Duodenal mucosa (tissue), 2 donors: Measurements from ENCODE around the gene SLC6A1.
"Not testable (repeated sequence)": the region's sequence is repeated elsewhere in the genome, so short reads cannot be mapped to it uniquely, and the experiment has no call there.

Experiments
- H3K27ac ChIP-seq: one replicate; pipeline ENCODE4 v1.7.0; 2013; ENCODE audit warnings: low read depth, low read length
- H3K27me3 ChIP-seq, 2 donors: one replicate each; pipeline ENCODE4 v1.7.0; 2013; ENCODE audit warnings: low read length in 2 of 2, control low read depth in 1 of 2; ENCODE audit not compliant: insufficient read depth in 2 of 2, control insufficient read depth in 1 of 2
- H3K36me3 ChIP-seq, 2 donors: one replicate each; pipeline ENCODE4 v1.7.0; 2013; ENCODE audit warnings: low read length in 2 of 2, control low read depth in 1 of 2; ENCODE audit not compliant: insufficient read depth in 2 of 2, control insufficient read depth in 1 of 2
- H3K4me1 ChIP-seq, 2 donors: one replicate each; pipeline ENCODE4 v1.7.0; 2013; ENCODE audit warnings: low read length in 2 of 2, control low read depth in 1 of 2; ENCODE audit not compliant: insufficient read depth in 2 of 2, control insufficient read depth in 1 of 2
- H3K4me3 ChIP-seq, 2 donors: one replicate each; pipeline ENCODE4 v1.7.0; 2013; ENCODE audit warnings: low read length in 2 of 2, low read depth in 1 of 2
- H3K9ac ChIP-seq, 2 donors: one replicate each; pipeline ENCODE4 v1.7.0; 2013; ENCODE audit warnings: low read length in 2 of 2, low read depth in 1 of 2
- H3K9me3 ChIP-seq, 2 donors: one replicate each; pipeline ENCODE4 v1.7.0; 2013; ENCODE audit warnings: low read length in 2 of 2, control low read depth in 1 of 2; ENCODE audit not compliant: control insufficient read depth in 1 of 2

The SLC6A1 gene

GRCh38 chr3:11055496-11055895 is 62.9 kb downstream of the SLC6A1 start:
- H3K9me3 ChIP-seq: no peaks in the 10 kb centered on the region
- peaks cover 0 to 2% of the 10 kb centered on the region in 2 donors for H3K4me1 ChIP-seq
- H3K27ac ChIP-seq: no peak overlapping the region
- H3K9ac ChIP-seq: no peak overlapping the region
- H3K36me3 ChIP-seq: no peaks in the 10 kb centered on the region
- H3K4me3 ChIP-seq: no peak overlapping the region
- H3K27me3 ChIP-seq: peaks cover 7 to 16% of the 10 kb centered on the region in 2 donors

GRCh38 chr3:11056531-11057050 is 64.0 kb downstream of the SLC6A1 start:
- Histone ChIP-seq H3K4me1 (peaks cover 0 to 4% of the 10 kb centered on the region in 2 donors), H3K4me3 (no peak overlapping the region), H3K27me3 (peaks cover 7 to 16% of the 10 kb centered on the region in 2 donors), H3K9me3 (no peaks in the 10 kb centered on the region), H3K36me3 (no peaks in the 10 kb centered on the region), H3K27ac (no peak overlapping the region), H3K9ac (no peak overlapping the region)

- H3K27me3 ChIP-seq: peaks cover 7 to 16% of the 10 kb centered on the region in 2 donors
- peaks cover 0 to 4% of the 10 kb centered on the region in 2 donors for H3K4me1 ChIP-seq
- H3K36me3 ChIP-seq: no peaks in the 10 kb centered on the region
- H3K4me3 ChIP-seq: no peak overlapping the region
- no peak overlapping the region for H3K9ac ChIP-seq
- H3K27ac ChIP-seq: no peak overlapping the region
- no peaks in the 10 kb centered on the region for H3K9me3 ChIP-seq
These were observed 65.1 kb downstream of the SLC6A1 start for GRCh38 chr3:11057655-11058054.

GRCh38 chr3:11059090-11059798 is 66.7 kb downstream of the SLC6A1 start:
- Histone ChIP-seq H3K4me3 (no peak overlapping the region), H3K4me1 (peaks cover 0 to 4% of the 10 kb centered on the region in 2 donors), H3K27me3 (peaks cover 7 to 13% of the 10 kb centered on the region in 2 donors), H3K27ac (no peak overlapping the region), H3K9me3 (no peaks in the 10 kb centered on the region), H3K36me3 (no peaks in the 10 kb centered on the region), H3K9ac (no peak overlapping the region)

- Histone ChIP-seq H3K4me3 (no peak overlapping the region), H3K27ac (no peak overlapping the region), H3K9ac (no peak overlapping the region), H3K36me3 (no peaks in the 10 kb centered on the region), H3K9me3 (peaks cover 3 to 5% of the 10 kb centered on the region in 2 donors), H3K27me3 (peaks cover 7 to 13% of the 10 kb centered on the region in 2 donors), H3K4me1 (peaks cover 0 to 4% of the 10 kb centered on the region in 2 donors)
These were observed 67.2 kb downstream of the SLC6A1 start for GRCh38 chr3:11059799-11060115.

- Histone ChIP-seq H3K9ac (no peak overlapping the region), H3K27me3 (peaks cover 7 to 13% of the 10 kb centered on the region in 2 donors), H3K36me3 (no peaks in the 10 kb centered on the region), H3K27ac (no peak overlapping the region), H3K4me3 (no peak overlapping the region), H3K4me1 (peaks cover 0 to 4% of the 10 kb centered on the region in 2 donors), H3K9me3 (peaks cover 5 to 7% of the 10 kb centered on the region in 2 donors)
These were observed 68.1 kb downstream of the SLC6A1 start for GRCh38 chr3:11060500-11061251.

DNA sequence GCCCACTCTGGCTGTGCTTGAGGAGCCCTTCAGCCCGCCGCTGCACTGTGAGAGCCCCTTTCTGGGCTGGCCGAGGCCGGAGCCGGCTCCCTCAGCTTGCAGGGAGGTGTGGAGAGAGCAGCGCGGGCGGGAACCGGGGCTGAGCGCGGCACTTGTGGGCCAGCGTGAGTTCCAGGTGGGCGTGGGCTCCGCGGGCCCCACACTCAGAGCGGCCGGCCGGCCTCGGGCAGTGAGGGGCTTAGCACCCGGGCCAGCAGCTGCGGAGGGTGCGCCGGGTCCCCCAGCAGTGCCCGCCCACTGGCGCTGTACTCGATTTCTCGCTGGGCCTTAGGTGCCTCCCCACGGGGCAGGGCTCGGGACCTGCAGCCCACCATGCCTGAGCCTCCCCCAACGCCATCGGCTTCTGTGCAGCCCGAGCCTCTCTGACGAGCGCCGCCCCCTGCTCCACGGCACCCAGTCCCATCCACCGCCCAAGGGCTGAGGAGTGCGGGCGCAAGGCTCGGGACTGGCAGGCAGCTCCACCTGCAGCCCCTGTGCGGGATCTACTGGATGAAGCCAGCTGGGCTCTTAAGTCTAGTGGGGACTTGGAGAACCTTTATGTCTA is 68.8 kb downstream of the SLC6A1 start:
- not testable (repeated sequence) for H3K36me3 ChIP-seq, H3K27ac ChIP-seq, H3K9me3 ChIP-seq, H3K4me1 ChIP-seq, H3K4me3 ChIP-seq, H3K9ac ChIP-seq
- peaks cover 7 to 13% of the 10 kb centered on the region in 2 donors for H3K27me3 ChIP-seq

DNA sequence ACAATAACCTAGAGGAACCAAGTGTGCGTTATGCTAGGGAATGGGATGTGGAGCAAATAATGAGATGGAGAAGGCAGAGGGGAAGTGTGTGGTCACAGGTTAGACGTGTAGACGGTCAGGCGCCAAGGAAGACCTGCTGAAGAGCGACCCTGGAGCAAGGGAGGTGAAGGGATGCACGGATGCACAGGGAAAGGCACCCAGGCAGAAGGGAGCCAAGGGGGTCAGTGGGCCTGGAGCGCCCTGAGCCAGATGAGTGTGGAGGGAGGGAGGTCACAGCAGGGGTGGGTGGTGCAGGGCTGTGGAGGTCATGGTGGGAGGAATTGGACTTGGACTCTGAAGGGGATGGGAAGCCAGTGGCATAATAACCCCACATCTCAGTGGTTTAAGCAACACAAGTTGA is 70.2 kb downstream of the SLC6A1 start:
- Histone ChIP-seq H3K4me3 (no peak overlapping the region), H3K4me1 (peaks cover 0 to 4% of the 10 kb centered on the region in 2 donors), H3K27me3 (peaks cover 7 to 13% of the 10 kb centered on the region in 2 donors), H3K9me3 (peaks cover 5 to 7% of the 10 kb centered on the region in 2 donors), H3K27ac (no peak overlapping the region), H3K36me3 (no peaks in the 10 kb centered on the region), H3K9ac (no peak overlapping the region)

- Histone ChIP-seq H3K9ac (no peak overlapping the region), H3K4me1 (no peaks in the 10 kb centered on the region), H3K27ac (no peak overlapping the region), H3K4me3 (no peak overlapping the region), H3K36me3 (no peaks in the 10 kb centered on the region), H3K27me3 (no peaks in the 10 kb centered on the region), H3K9me3 (no peaks in the 10 kb centered on the region)
These were observed 78.7 kb downstream of the SLC6A1 start for GRCh38 chr3:11071096-11071755.
